ENCODE results near the gene NBEAL2. TPM values are rescaled to one million over a fixed set of nuclear protein-coding genes. Genes with fewer than 3 reads are reported as not detected.

The NBEAL2 gene
- total RNA-seq, 1 donor from 2014 or later, result 115 TPM

GRCh38 chr3:47007001-47007400 lies 27.5 kb downstream of the NBEAL2 start:
- no peak for DNase-seq
- no peaks in the 10 kb centered on the region for H3K27me3 Mint-ChIP-seq
- no peaks in the 10 kb centered on the region for H3K9me3 Mint-ChIP-seq
- H3K36me3 Mint-ChIP-seq (ENCODE audit: low read depth), result peaks cover 50% of the 10 kb centered on the region
- intact Hi-C loops (cut with micrococcal nuclease), result no loop called here
- no peak overlapping the region for H3K27ac Mint-ChIP-seq
- H3K4me3 Mint-ChIP-seq, result no peak overlapping the region
- peaks cover 7% of the 10 kb centered on the region for H3K4me1 Mint-ChIP-seq

GRCh38 chr3:47007482-47008233 lies 28.2 kb downstream of the NBEAL2 start:
- H3K9me3 Mint-ChIP-seq, result no peaks in the 10 kb centered on the region
- DNase-seq, result no peak
- H3K4me3 Mint-ChIP-seq, result no peak overlapping the region
- peaks cover 7% of the 10 kb centered on the region for H3K4me1 Mint-ChIP-seq
- no peak overlapping the region for H3K27ac Mint-ChIP-seq
- H3K27me3 Mint-ChIP-seq, result no peaks in the 10 kb centered on the region
- H3K36me3 Mint-ChIP-seq (ENCODE audit: low read depth), result peaks cover 45% of the 10 kb centered on the region
- intact Hi-C loops (cut with micrococcal nuclease), result no loop called here

GRCh38 chr3:47008234-47008796 lies 28.8 kb downstream of the NBEAL2 start:
- intact Hi-C loops (cut with micrococcal nuclease), result no loop called here
- Mint-ChIP-seq H3K27ac (no peak overlapping the region), H3K4me3 (peak overlapping the region; percentile 37)

GRCh38 chr3:47008851-47009224 lies 29.4 kb downstream of the NBEAL2 start:
- intact Hi-C loops (cut with micrococcal nuclease), result no loop called here
- Mint-ChIP-seq H3K9me3 (no peaks in the 10 kb centered on the region), H3K4me1 (peaks cover 7% of the 10 kb centered on the region), H3K4me3 (peak overlapping the region; percentile 37), H3K36me3 (ENCODE audit: low read depth) (peaks cover 37% of the 10 kb centered on the region), H3K27ac (no peak overlapping the region), H3K27me3 (no peaks in the 10 kb centered on the region)
- no peak for DNase-seq

More at GRCh38 chr3:47008234-47008796, 28.8 kb downstream of the NBEAL2 start:
- peaks cover 41% of the 10 kb centered on the region for H3K36me3 Mint-ChIP-seq (ENCODE audit: low read depth)
- H3K4me1 Mint-ChIP-seq, result peaks cover 7% of the 10 kb centered on the region
- H3K9me3 Mint-ChIP-seq, result no peaks in the 10 kb centered on the region
- no peaks in the 10 kb centered on the region for H3K27me3 Mint-ChIP-seq
- no peak for DNase-seq

- Mint-ChIP-seq H3K27ac (peak overlapping the region; percentile 53), H3K36me3 (ENCODE audit: low read depth) (peaks cover 37% of the 10 kb centered on the region), H3K27me3 (no peaks in the 10 kb centered on the region), H3K9me3 (no peaks in the 10 kb centered on the region), H3K4me1 (peaks cover 7% of the 10 kb centered on the region), H3K4me3 (peak overlapping the region; percentile 34)
- intact Hi-C loops (cut with micrococcal nuclease), result no loop called here
- DNase-seq, result peak; percentile 88
These were observed 30.0 kb downstream of the NBEAL2 start for GRCh38 chr3:47009225-47010110.

GRCh38 chr3:47010111-47010712 lies 30.7 kb downstream of the NBEAL2 start:
- peak overlapping the region; percentile 34 for H3K4me3 Mint-ChIP-seq

GRCh38 chr3:47010910-47011309 lies 31.4 kb downstream of the NBEAL2 start:
- DNase-seq, result no peak
- no peaks in the 10 kb centered on the region for H3K9me3 Mint-ChIP-seq
- intact Hi-C loops (cut with micrococcal nuclease), result no loop called here

More at GRCh38 chr3:47010111-47010712, 30.7 kb downstream of the NBEAL2 start:
- Mint-ChIP-seq H3K4me1 (peaks cover 9% of the 10 kb centered on the region), H3K27me3 (no peaks in the 10 kb centered on the region), H3K9me3 (no peaks in the 10 kb centered on the region), H3K36me3 (ENCODE audit: low read depth) (peaks cover 35% of the 10 kb centered on the region), H3K27ac (peak overlapping the region; percentile 53)
- intact Hi-C loops (cut with micrococcal nuclease), result no loop called here
- no peak for DNase-seq

GRCh38 chr3:47011371-47011770 lies 31.9 kb downstream of the NBEAL2 start:
- intact Hi-C loops (cut with micrococcal nuclease), result no loop called here
- peaks cover 28% of the 10 kb centered on the region for H3K36me3 Mint-ChIP-seq (ENCODE audit: low read depth)
- H3K4me1 Mint-ChIP-seq, result peaks cover 14% of the 10 kb centered on the region
- H3K4me3 Mint-ChIP-seq, result no peak overlapping the region
- no peaks in the 10 kb centered on the region for H3K27me3 Mint-ChIP-seq
- H3K27ac Mint-ChIP-seq, result no peak overlapping the region
- H3K9me3 Mint-ChIP-seq, result no peaks in the 10 kb centered on the region
- DNase-seq, result no peak

More at GRCh38 chr3:47010910-47011309, 31.4 kb downstream of the NBEAL2 start:
- H3K4me1 Mint-ChIP-seq, result peaks cover 12% of the 10 kb centered on the region
- no peaks in the 10 kb centered on the region for H3K27me3 Mint-ChIP-seq
- peaks cover 32% of the 10 kb centered on the region for H3K36me3 Mint-ChIP-seq (ENCODE audit: low read depth)
- H3K27ac Mint-ChIP-seq, result no peak overlapping the region
- no peak overlapping the region for H3K4me3 Mint-ChIP-seq

- peaks cover 29% of the 10 kb centered on the region for H3K36me3 Mint-ChIP-seq (ENCODE audit: low read depth)
- H3K4me3 Mint-ChIP-seq, result no peak overlapping the region
- H3K9me3 Mint-ChIP-seq, result no peaks in the 10 kb centered on the region
- DNase-seq, result no peak
- intact Hi-C loops (cut with micrococcal nuclease), result no loop called here
- no peaks in the 10 kb centered on the region for H3K27me3 Mint-ChIP-seq
- no peak overlapping the region for H3K27ac Mint-ChIP-seq
- peaks cover 26% of the 10 kb centered on the region for H3K4me1 Mint-ChIP-seq
These were observed 33.1 kb downstream of the NBEAL2 start for GRCh38 chr3:47012342-47013230.

- intact Hi-C loops (cut with micrococcal nuclease), result no loop called here
- H3K4me1 Mint-ChIP-seq, result peaks cover 32% of the 10 kb centered on the region
- H3K36me3 Mint-ChIP-seq (ENCODE audit: low read depth), result peaks cover 27% of the 10 kb centered on the region
- H3K9me3 Mint-ChIP-seq, result no peaks in the 10 kb centered on the region
- H3K27ac Mint-ChIP-seq, result no peak overlapping the region
- H3K4me3 Mint-ChIP-seq, result no peak overlapping the region
- no peak for DNase-seq
- no peaks in the 10 kb centered on the region for H3K27me3 Mint-ChIP-seq
These were observed 33.8 kb downstream of the NBEAL2 start for GRCh38 chr3:47013231-47013630.

GRCh38 chr3:47014036-47014435 lies 34.6 kb downstream of the NBEAL2 start:
- no peaks in the 10 kb centered on the region for H3K9me3 Mint-ChIP-seq
- no peak overlapping the region for H3K27ac Mint-ChIP-seq
- no peak overlapping the region for H3K4me3 Mint-ChIP-seq
- DNase-seq, result no peak
- peaks cover 36% of the 10 kb centered on the region for H3K4me1 Mint-ChIP-seq
- peaks cover 28% of the 10 kb centered on the region for H3K36me3 Mint-ChIP-seq (ENCODE audit: low read depth)
- H3K27me3 Mint-ChIP-seq, result no peaks in the 10 kb centered on the region
- intact Hi-C loops (cut with micrococcal nuclease), result no loop called here

- Mint-ChIP-seq H3K27ac (peak overlapping the region; percentile 47), H3K36me3 (ENCODE audit: low read depth) (peaks cover 29% of the 10 kb centered on the region), H3K4me1 (peaks cover 43% of the 10 kb centered on the region), H3K27me3 (no peaks in the 10 kb centered on the region), H3K4me3 (no peak overlapping the region), H3K9me3 (no peaks in the 10 kb centered on the region)
- intact Hi-C loops (cut with micrococcal nuclease), result loop anchor here (5.0 kb wide), 4 partner anchors 38 to 307 kb away; partner anchors contain the start of genes CCDC12 and NBEAL2
- DNase-seq, result no peak
These were observed 35.7 kb downstream of the NBEAL2 start for GRCh38 chr3:47015151-47015550.

Measured in activated CD4-positive, alpha-beta T cell treated with anti-CD3 and anti-CD28 coated beads, Interleukin-2, amount 10 ng/mL, durations not matched to agents 24 days and 14 days (primary cell).